Dendritic cell treated with granulocyte-macrophage colony-stimulating factor and Interleukin-4, amounts not matched to agents 40 ng/mL and 50 ng/mL, for 4 days (primary cell): ENCODE data around the gene MRGPRD.

Experiments
- H3K27ac Mint-ChIP-seq: one replicate; pipeline ENCODE4 v1.8.0; 2022; ENCODE audit warnings: mild to moderate bottlenecking, mixed read lengths
- H3K27me3 Mint-ChIP-seq: one replicate; pipeline ENCODE4 v1.8.0; 2022; ENCODE audit warnings: mild to moderate bottlenecking, mixed read lengths
- H3K36me3 Mint-ChIP-seq: one replicate; pipeline ENCODE4 v1.8.0; 2022; ENCODE audit warnings: low read depth, mixed read lengths
- H3K4me1 Mint-ChIP-seq: one replicate; pipeline ENCODE4 v1.8.0; 2022; ENCODE audit warnings: low read depth, mixed read lengths
- H3K4me3 Mint-ChIP-seq: one replicate; pipeline ENCODE4 v1.8.0; 2022; ENCODE audit warnings: mild to moderate bottlenecking, moderate library complexity, mixed read lengths
- H3K9me3 Mint-ChIP-seq: one replicate; pipeline ENCODE4 v1.8.0; 2022; ENCODE audit warnings: mixed read lengths
- intact Hi-C: fragments of 100-400 bp; cut with micrococcal nuclease; formaldehyde crosslinking; loops from one replicate; pipeline ENCODE4 v1.15.0; 2022

The MRGPRD gene

GRCh38 chr11:68934666-68935065 is 46.1 kb downstream of the MRGPRD start:
- Mint-ChIP-seq H3K4me3 (no peak overlapping the region), H3K27me3 (no peaks in the 10 kb centered on the region), H3K9me3 (no peaks in the 10 kb centered on the region), H3K36me3 (peaks cover 99% of the 10 kb centered on the region), H3K4me1 (peaks cover 28% of the 10 kb centered on the region), H3K27ac (no peak overlapping the region)
- intact Hi-C loops: no loop called here

- Mint-ChIP-seq H3K27me3 (no peaks in the 10 kb centered on the region), H3K4me1 (peaks cover 28% of the 10 kb centered on the region), H3K4me3 (no peak overlapping the region), H3K36me3 (peaks cover 99% of the 10 kb centered on the region), H3K9me3 (no peaks in the 10 kb centered on the region), H3K27ac (no peak overlapping the region)
- intact Hi-C loops: no loop called here
Measured at GRCh38 chr11:68934321-68934645, 46.5 kb downstream of the MRGPRD start.

GRCh38 chr11:68933605-68934320 is 47.0 kb downstream of the MRGPRD start:
- H3K9me3 Mint-ChIP-seq: no peaks in the 10 kb centered on the region
- intact Hi-C loops: no loop called here
- no peak overlapping the region for H3K27ac Mint-ChIP-seq
- H3K27me3 Mint-ChIP-seq: no peaks in the 10 kb centered on the region
- H3K36me3 Mint-ChIP-seq: peaks cover 99% of the 10 kb centered on the region
- peaks cover 26% of the 10 kb centered on the region for H3K4me1 Mint-ChIP-seq
- no peak overlapping the region for H3K4me3 Mint-ChIP-seq

- H3K4me1 Mint-ChIP-seq: peaks cover 28% of the 10 kb centered on the region
- peaks cover 92% of the 10 kb centered on the region for H3K36me3 Mint-ChIP-seq
- H3K27me3 Mint-ChIP-seq: no peaks in the 10 kb centered on the region
- no peak overlapping the region for H3K27ac Mint-ChIP-seq
- intact Hi-C loops: no loop called here
- H3K9me3 Mint-ChIP-seq: no peaks in the 10 kb centered on the region
- H3K4me3 Mint-ChIP-seq: no peak overlapping the region
Measured at GRCh38 chr11:68932933-68933577, 47.7 kb downstream of the MRGPRD start.

- H3K4me3 Mint-ChIP-seq: no peak overlapping the region
- H3K36me3 Mint-ChIP-seq: peaks cover 85% of the 10 kb centered on the region
- H3K4me1 Mint-ChIP-seq: peaks cover 35% of the 10 kb centered on the region
- H3K27ac Mint-ChIP-seq: no peak overlapping the region
- no peaks in the 10 kb centered on the region for H3K9me3 Mint-ChIP-seq
- H3K27me3 Mint-ChIP-seq: no peaks in the 10 kb centered on the region
- intact Hi-C loops: no loop called here
Measured at GRCh38 chr11:68932358-68932757, 48.4 kb downstream of the MRGPRD start.

- Mint-ChIP-seq H3K27ac (no peak overlapping the region), H3K9me3 (no peaks in the 10 kb centered on the region), H3K27me3 (no peaks in the 10 kb centered on the region), H3K4me3 (no peak overlapping the region), H3K4me1 (peaks cover 39% of the 10 kb centered on the region), H3K36me3 (peaks cover 84% of the 10 kb centered on the region)
- intact Hi-C loops: no loop called here
Measured at GRCh38 chr11:68931911-68932310, 48.9 kb downstream of the MRGPRD start.

GRCh38 chr11:68930991-68931855 is 49.6 kb downstream of the MRGPRD start:
- no peak overlapping the region for H3K27ac Mint-ChIP-seq
- no peaks in the 10 kb centered on the region for H3K27me3 Mint-ChIP-seq
- H3K4me3 Mint-ChIP-seq: no peak overlapping the region
- H3K36me3 Mint-ChIP-seq: peaks cover 84% of the 10 kb centered on the region
- peaks cover 42% of the 10 kb centered on the region for H3K4me1 Mint-ChIP-seq
- peaks cover 2% of the 10 kb centered on the region for H3K9me3 Mint-ChIP-seq
- intact Hi-C loops: no loop called here
